Caki2 (cell line): ENCODE measurements around the gene MYO1B. TPM values are rescaled to one million over a fixed set of nuclear protein-coding genes. Genes with fewer than 3 reads are reported as not detected.

Experiments
- DNase-seq: peaks from one replicate; pipeline ENCODE4 v3.0.0-alpha.2; 2015; ENCODE audit warnings: low read depth
- in situ Hi-C: cut with HindIII; loops from 2 replicates; pipeline ENCODE4 v1.10.0; 2016; ENCODE audit warnings: low sequenced_read_pairs, low pct_unique_long_range_greater_than_20kb, mixed read lengths
- total RNA-seq: library from RNA; depleted of rRNA; stranded (reverse); fragments of >200 nt; shearing (Covaris generic); gene quantifications from 2 replicates; pipeline ENCODE4 v1.2.3, GENCODE V29; 2014; ENCODE audit warnings: low replicate concordance

Gene MYO1B
- total RNA-seq, 1 experiment from 2014 or later, result 47.0 TPM

- no peak for DNase-seq
- in situ Hi-C loops, result no loop called here
Measured at GRCh38 chr2:191250986-191251385, 5.8 kb downstream of the MYO1B start.

- in situ Hi-C loops, result no loop called here
Measured at GRCh38 chr2:191252699-191253098, 7.5 kb downstream of the MYO1B start.

GRCh38 chr2:191253476-191253875 is 8.3 kb downstream of the MYO1B start:
- in situ Hi-C loops, result no loop called here
- no peak for DNase-seq

More at GRCh38 chr2:191252699-191253098, 7.5 kb downstream of the MYO1B start:
- no peak for DNase-seq

- in situ Hi-C loops, result no loop called here
- no peak for DNase-seq
Measured at GRCh38 chr2:191255271-191255670, 10.1 kb downstream of the MYO1B start.

- in situ Hi-C loops, result no loop called here
- peak; percentile 62 for DNase-seq
Measured at GRCh38 chr2:191255756-191256312, 10.6 kb downstream of the MYO1B start.

GRCh38 chr2:191257934-191258333 is 12.7 kb downstream of the MYO1B start:
- in situ Hi-C loops, result no loop called here
- no peak for DNase-seq

- no peak for DNase-seq
- in situ Hi-C loops, result no loop called here
Measured at GRCh38 chr2:191258996-191259395, 13.8 kb downstream of the MYO1B start.

- DNase-seq, result no peak
- in situ Hi-C loops, result no loop called here
Measured at GRCh38 chr2:191262436-191262835, 17.2 kb downstream of the MYO1B start.

GRCh38 chr2:191263050-191263449 is 17.8 kb downstream of the MYO1B start:
- in situ Hi-C loops, result no loop called here
- DNase-seq, result no peak

- in situ Hi-C loops, result no loop called here
- peak; percentile 37 for DNase-seq
Measured at GRCh38 chr2:191264647-191265081, 19.5 kb downstream of the MYO1B start.

GRCh38 chr2:191265311-191266170 is 20.3 kb downstream of the MYO1B start:
- peak; percentile 21 for DNase-seq
- in situ Hi-C loops, result no loop called here

GRCh38 chr2:191266201-191266600 is 21.0 kb downstream of the MYO1B start:
- DNase-seq, result no peak
- in situ Hi-C loops, result no loop called here

GRCh38 chr2:191268596-191268995 is 23.4 kb downstream of the MYO1B start:
- in situ Hi-C loops, result no loop called here

GRCh38 chr2:191270306-191271161 is 25.3 kb downstream of the MYO1B start:
- in situ Hi-C loops, result no loop called here
- no peak for DNase-seq

More at GRCh38 chr2:191268596-191268995, 23.4 kb downstream of the MYO1B start:
- no peak for DNase-seq

GRCh38 chr2:191272064-191272463 is 26.9 kb downstream of the MYO1B start:
- in situ Hi-C loops, result no loop called here
- no peak for DNase-seq

GRCh38 chr2:191274413-191274815 is 29.2 kb downstream of the MYO1B start:
- in situ Hi-C loops, result no loop called here
- DNase-seq, result no peak

- no peak for DNase-seq
- in situ Hi-C loops, result no loop called here
Measured at GRCh38 chr2:191276792-191277465, 31.7 kb downstream of the MYO1B start.

- DNase-seq, result no peak
- in situ Hi-C loops, result no loop called here
Measured at GRCh38 chr2:191280290-191280689, 35.1 kb downstream of the MYO1B start.
